ENCODE results near the gene COX6A1.
"Not testable (repeated sequence)": the region's sequence is repeated elsewhere in the genome, so short reads cannot be mapped to it uniquely, and the experiment has no call there.

COX6A1 gene

DNA sequence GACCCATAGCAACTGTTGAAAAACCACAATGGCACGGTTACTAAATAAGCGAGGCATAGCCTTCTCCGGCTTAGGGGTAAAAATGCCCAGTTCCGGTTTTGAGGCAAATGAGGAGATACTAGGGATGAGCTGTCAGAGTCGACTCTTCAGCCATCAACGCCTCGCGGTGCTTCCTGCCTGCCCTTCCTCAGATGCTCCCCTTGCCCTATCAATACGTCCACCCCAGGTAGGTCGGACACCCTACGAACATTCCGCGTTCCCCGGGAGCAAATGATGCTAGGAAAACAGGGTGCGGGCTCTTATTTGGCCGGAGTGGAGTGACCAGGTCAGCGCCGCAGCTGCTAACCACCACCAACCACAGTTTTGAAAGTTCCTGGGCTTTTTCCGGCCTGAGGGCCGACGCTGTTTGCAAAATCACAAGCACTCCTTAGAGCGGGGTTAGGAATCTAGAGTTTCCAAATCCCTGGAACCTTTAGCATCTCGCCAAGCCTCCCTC is 30.5 kb downstream of the COX6A1 start:
- DNase-seq: peak; percentile 6

DNA sequence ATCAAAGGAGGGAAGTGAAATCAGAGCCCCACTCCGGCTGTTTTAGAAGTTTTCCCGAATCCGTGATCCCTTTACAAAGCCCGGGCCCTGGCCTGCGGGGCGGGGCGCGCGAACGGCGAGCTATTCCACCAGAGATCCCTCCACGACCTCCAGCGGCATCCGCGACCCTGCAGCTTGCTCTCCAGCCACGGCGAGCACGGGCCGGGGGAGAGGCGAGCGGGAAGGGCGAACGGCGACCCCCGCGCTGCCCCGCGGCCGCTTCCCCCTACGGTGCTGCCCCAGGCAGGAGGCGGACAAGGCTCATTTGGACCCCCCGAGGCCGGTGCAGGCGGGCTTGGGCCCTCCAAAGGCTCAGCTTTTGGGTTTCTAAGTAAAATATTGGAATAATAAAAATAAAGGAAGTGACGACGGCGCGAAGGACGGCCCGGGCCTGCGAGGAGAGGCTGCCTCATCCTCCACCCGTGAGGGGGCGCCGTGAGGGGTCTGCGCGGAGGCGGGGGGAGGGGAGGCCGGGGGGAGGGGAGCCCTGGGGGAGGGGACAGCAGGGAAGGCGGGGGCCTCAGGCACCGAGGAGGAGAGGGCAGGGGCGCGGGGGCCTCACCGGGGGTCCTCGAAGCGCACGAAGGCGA is 31.0 kb downstream of the COX6A1 start:
- DNase-seq: no peak

DNA sequence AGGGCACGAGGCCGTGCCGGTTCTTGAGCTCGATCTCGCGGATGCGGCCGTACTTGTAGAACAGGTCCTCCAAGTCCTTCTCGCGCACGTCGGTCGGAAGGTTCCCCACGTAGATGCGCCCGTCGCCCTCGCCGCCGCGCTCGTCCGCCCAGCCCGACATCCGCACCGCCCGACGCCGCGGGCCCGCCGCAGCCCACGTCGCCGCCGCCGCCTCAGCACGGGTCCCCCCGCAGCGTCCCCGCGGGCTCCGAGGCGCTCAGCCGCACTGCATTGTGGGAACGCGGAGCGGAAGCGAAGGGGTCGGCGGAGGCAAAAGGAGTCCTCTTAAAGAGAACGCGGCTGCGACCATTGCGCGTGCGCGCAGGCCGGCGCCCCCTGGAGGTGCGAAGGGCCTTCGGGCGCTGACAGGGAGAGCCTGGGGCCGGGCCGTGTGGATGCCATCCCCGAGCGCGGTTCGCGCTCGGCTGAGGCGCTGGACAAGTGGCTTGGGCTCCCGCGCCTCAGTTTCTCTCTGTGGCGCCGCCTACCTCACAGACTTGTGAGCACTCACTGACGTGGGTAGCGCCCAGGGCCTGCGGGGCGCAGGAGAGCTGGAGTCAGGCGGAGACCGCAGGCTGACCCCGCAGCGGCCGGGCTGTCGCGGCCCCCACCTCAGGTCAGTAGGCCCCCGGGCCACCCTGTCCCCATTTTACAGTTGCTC is 31.7 kb downstream of the COX6A1 start, which contains the start of gene SRSF9:
SRSF9 (minus strand) TSS at position 299 of the 700 bp plus-strand sequence; CDS start at position 160, 139 bp downstream.
- DNase-seq: peak; percentile 85

GRCh38 chr12:120470150-120470784 is 32.4 kb downstream of the COX6A1 start:
- no peak for DNase-seq

- no peak for DNase-seq
Measured at GRCh38 chr12:120472521-120472920, 34.6 kb downstream of the COX6A1 start.

- DNase-seq: no peak
Measured at GRCh38 chr12:120473807-120474615, 36.1 kb downstream of the COX6A1 start.

GRCh38 chr12:120474616-120474960 is 36.7 kb downstream of the COX6A1 start:
- DNase-seq: no peak

DNA sequence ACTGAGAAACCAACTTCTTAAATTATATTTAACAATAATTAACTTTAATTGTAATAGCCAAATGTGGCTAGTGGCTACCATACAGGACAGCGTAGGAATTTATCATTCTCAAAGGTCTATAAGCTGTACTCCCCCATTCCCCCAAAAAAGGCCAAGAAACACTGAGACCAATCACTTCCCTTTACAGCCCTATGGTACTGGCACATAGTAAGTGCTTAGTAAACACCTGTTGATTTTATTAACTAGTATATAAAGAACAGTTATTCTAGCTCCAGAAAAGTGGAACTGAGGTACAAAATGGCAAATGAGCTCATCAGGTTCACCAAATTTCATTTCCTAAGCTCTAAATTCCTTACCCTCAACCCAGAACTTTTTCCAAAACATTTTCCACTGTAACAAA is 37.7 kb downstream of the COX6A1 start:
- DNase-seq: no peak

DNA sequence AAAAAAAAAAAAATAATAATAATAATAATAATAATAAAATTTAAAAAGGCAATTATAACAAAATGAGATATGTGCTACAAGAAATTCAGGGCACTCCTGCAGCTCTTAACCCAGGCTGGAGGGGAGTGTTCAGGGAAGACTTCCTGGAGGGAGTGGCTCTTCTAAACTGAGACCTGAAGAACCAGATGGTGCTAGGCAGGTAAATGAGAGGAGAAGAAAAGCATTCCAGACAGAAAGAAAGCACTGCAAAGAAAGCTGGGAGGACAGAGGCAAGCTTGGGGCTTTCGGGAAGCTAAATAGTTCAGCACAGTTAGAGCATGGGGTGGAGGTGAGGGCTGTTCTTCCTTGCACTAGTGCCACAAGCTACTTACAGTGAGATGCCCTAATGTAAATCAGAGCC is 41.5 kb downstream of the COX6A1 start:
- no peak for DNase-seq

GRCh38 chr12:120480211-120480610 is 42.3 kb downstream of the COX6A1 start:
- no peak for DNase-seq

GRCh38 chr12:120481022-120481767 is 43.3 kb downstream of the COX6A1 start:
- DNase-seq: no peak

DNA sequence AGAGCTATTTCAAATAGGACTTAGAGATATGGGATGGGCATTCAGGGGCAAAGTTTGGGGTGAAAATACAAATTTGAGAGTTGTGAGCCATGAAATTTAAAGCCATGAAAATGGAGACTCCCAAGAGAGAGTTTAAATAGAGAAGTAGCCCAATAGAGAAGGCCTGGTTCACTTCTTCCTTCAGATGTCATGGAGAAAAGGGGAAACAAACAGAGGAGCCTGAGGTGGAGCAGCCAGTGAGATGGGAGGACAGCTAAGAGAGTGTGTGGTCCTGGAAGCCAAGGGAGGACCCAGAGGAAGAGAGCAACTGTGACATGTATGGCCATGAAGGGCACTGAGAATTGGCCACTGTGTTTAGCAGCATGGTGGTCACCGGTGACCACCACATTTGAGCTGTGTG is 45.7 kb downstream of the COX6A1 start:
- no peak for DNase-seq

GRCh38 chr12:120485961-120486881 is 48.3 kb downstream of the COX6A1 start:
- DNase-seq: no peak

- not testable (repeated sequence) for DNase-seq
Measured at GRCh38 chr12:120487552-120487951, 49.6 kb downstream of the COX6A1 start.

- DNase-seq: no peak
Measured at GRCh38 chr12:120488057-120488640, 50.2 kb downstream of the COX6A1 start.

- DNase-seq: no peak
Measured at GRCh38 chr12:120489018-120489417, 51.1 kb downstream of the COX6A1 start.

GRCh38 chr12:120490325-120490724 is 52.4 kb downstream of the COX6A1 start:
- DNase-seq: no peak

Data from NCI-H748 treated with DMSO at 0.1 percent for 48 hours (cell line).